Fibroblast of lung (primary cell): ENCODE measurements around the gene GSTM2. TPM values are rescaled to one million over a fixed set of nuclear protein-coding genes. Genes with fewer than 3 reads are reported as not detected.

ENCODE experiments used
- DNase-seq, 2 donors: peaks; one replicate each; pipeline versions ENCODE4 v3.0.0 to v3.0.0-alpha.2; 2010; ENCODE audit warnings: low read depth in 2 of 2
- H2AFZ ChIP-seq: 2 replicates; pipeline ENCODE4 v1.5.1; 2012; ENCODE audit warnings: low read length, control low read depth, inconsistent platforms
- H3K27ac ChIP-seq: 2 replicates; pipeline ENCODE4 v1.5.1; 2011; ENCODE audit warnings: low read length, control low read depth; ENCODE audit not compliant: insufficient read depth
- H3K27me3 ChIP-seq: 2 replicates; pipeline ENCODE4 v1.5.1; 2011; ENCODE audit warnings: mild to moderate bottlenecking, low read length; ENCODE audit not compliant: control insufficient read depth, insufficient read depth
- H3K36me3 ChIP-seq: 2 replicates; pipeline ENCODE4 v1.5.1; 2011; ENCODE audit warnings: low read length; ENCODE audit not compliant: control insufficient read depth, insufficient read depth
- H3K4me1 ChIP-seq: 2 replicates; pipeline ENCODE4 v1.5.1; 2011; ENCODE audit warnings: low read length; ENCODE audit not compliant: control insufficient read depth, insufficient read depth; ENCODE audit errors: extremely low read depth
- H3K4me2 ChIP-seq: 2 replicates; pipeline ENCODE4 v1.5.1; 2011; ENCODE audit warnings: low read length, control low read depth; ENCODE audit not compliant: insufficient read depth; ENCODE audit errors: extremely low read depth
- H3K4me3 ChIP-seq, 4 experiments: fragments of 200-600 bp in 1 of 4; sonication (generic) in 1 of 4; replicated peaks in 1 of 4; 2 replicates each; pipeline ENCODE4 v1.5.1; 2011 to 2016; ENCODE audit warnings: low read length in 4 of 4, low read depth in 3 of 4, mild to moderate bottlenecking in 3 of 4, control low read depth in 2 of 4, inconsistent platforms in 1 of 4, mixed read lengths in 1 of 4; ENCODE audit not compliant: insufficient read depth in 1 of 4; ENCODE audit errors: control extremely low read depth in 1 of 4
- H3K79me2 ChIP-seq: 2 replicates; pipeline ENCODE4 v1.5.1; 2012; ENCODE audit warnings: mild to moderate bottlenecking, low read length, inconsistent platforms; ENCODE audit not compliant: control insufficient read depth, insufficient read depth
- H3K9ac ChIP-seq: 2 replicates; pipeline ENCODE4 v1.5.1; 2011; ENCODE audit warnings: mild to moderate bottlenecking, low read length, control low read depth; ENCODE audit not compliant: insufficient read depth
- H3K9me3 ChIP-seq: 2 replicates; pipeline ENCODE4 v1.5.1; 2012; ENCODE audit warnings: low read depth, low read length; ENCODE audit not compliant: control insufficient read depth, insufficient read depth
- H4K20me1 ChIP-seq: 2 replicates; pipeline ENCODE4 v1.5.1; 2011; ENCODE audit warnings: low read length; ENCODE audit not compliant: control insufficient read depth, insufficient read depth; ENCODE audit errors: extremely low read depth
- CTCF ChIP-seq, 2 donors: IDR thresholded peaks in 1 of 2; conservative IDR thresholded peaks in 1 of 2; 1 replicate in 1 of 2; 2 replicates in 1 of 2; pipeline ENCODE4 v1.5.1; 2011 to 2012; ENCODE audit warnings: low read length in 2 of 2, control low read depth in 1 of 2, inconsistent platforms in 1 of 2, low read depth in 1 of 2, mild to moderate bottlenecking in 1 of 2
- EZH2 ChIP-seq: IDR thresholded peaks from 2 replicates; pipeline ENCODE4 v1.5.1; 2012; ENCODE audit warnings: low read length, control low read depth, mild to moderate bottlenecking; ENCODE audit errors: missing control alignments
- polyA plus RNA-seq, 2 donors: library from polyadenylated mRNA; depleted of rRNA in 1 of 2; stranded (reverse) in 1 of 2; unstranded in 1 of 2; fragments of >200 nt; gene quantifications; 2 replicates each; pipeline ENCODE4 v1.2.1, GENCODE V29; 2011 to 2012; ENCODE audit warnings: missing spikeins in 1 of 2
- total RNA-seq: library from RNA; depleted of rRNA; stranded (reverse); fragments of >200 nt; gene quantifications from 2 replicates; pipeline ENCODE4 v1.2.1, GENCODE V29; 2014

Gene GSTM2
- total and polyA plus RNA-seq, 2 donors (not counting 1 experiment from before 2014, with no cell fraction given) = 28.2 to 67.7 TPM

GRCh38 chr1:109721971-109722370 is 54.1 kb downstream of the GSTM2 start:
- no peaks in the 10 kb centered on the region for H3K27me3 ChIP-seq
- H3K9ac ChIP-seq = no peak overlapping the region
- H4K20me1 ChIP-seq = no peaks in the 10 kb centered on the region
- no peaks in the 10 kb centered on the region for H3K36me3 ChIP-seq
- H2AFZ ChIP-seq = no peak overlapping the region
- H3K4me3 ChIP-seq = no peak overlapping the region
- no peak for DNase-seq
- TF ChIP-seq CTCF (conservative IDR thresholded peaks at IDR 0.05 in 1 of 2, IDR thresholded peaks at IDR 0.05 in 1 of 2; ENCODE audit: low read depth in 1 of 2, low read length in 2 of 2) (no peak), EZH2 (no peak)
- no peak overlapping the region for H3K4me2 ChIP-seq
- no peak overlapping the region for H3K27ac ChIP-seq
- no peaks in the 10 kb centered on the region for H3K79me2 ChIP-seq
- H3K9me3 ChIP-seq = no peaks in the 10 kb centered on the region
- H3K4me1 ChIP-seq = no peaks in the 10 kb centered on the region

GRCh38 chr1:109722908-109723691 is 55.2 kb downstream of the GSTM2 start:
- H3K79me2 ChIP-seq = no peaks in the 10 kb centered on the region
- H3K4me1 ChIP-seq = no peaks in the 10 kb centered on the region
- H3K4me3 ChIP-seq = no peak overlapping the region
- H4K20me1 ChIP-seq = no peaks in the 10 kb centered on the region
- peak in 1 of 2 donors; percentile 27 for DNase-seq
- H3K4me2 ChIP-seq = no peak overlapping the region
- no peak overlapping the region for H3K27ac ChIP-seq
- H3K27me3 ChIP-seq = no peaks in the 10 kb centered on the region
- H2AFZ ChIP-seq = no peak overlapping the region
- TF ChIP-seq EZH2 = no peak
- TF ChIP-seq CTCF (conservative IDR thresholded peaks at IDR 0.05 in 1 of 2, IDR thresholded peaks at IDR 0.05 in 1 of 2; ENCODE audit: low read depth in 1 of 2, low read length in 2 of 2) = no peak
- no peak overlapping the region for H3K9ac ChIP-seq
- no peaks in the 10 kb centered on the region for H3K36me3 ChIP-seq
- H3K9me3 ChIP-seq = no peaks in the 10 kb centered on the region

Other genes with a start within 250 kb of the GSTM2 start
- gene PSMA5, start 241.6 kb upstream of the GSTM2 start, total RNA-seq = 39.0 and 41.0 TPM in 2 replicates
- gene PSMA5, start 241.6 kb upstream of the GSTM2 start, polyA plus RNA-seq = 142 and 145 TPM in 2 replicates
- gene SYPL2, start 201.5 kb upstream of the GSTM2 start, total RNA-seq = 0.26 and 1.7 TPM in 2 replicates
- gene SYPL2, start 201.5 kb upstream of the GSTM2 start, polyA plus RNA-seq = 1.8 and 1.9 TPM in 2 replicates
- 1.5 and 2.0 TPM in 2 replicates for gene ATXN7L2, start 184.2 kb upstream of the GSTM2 start, total RNA-seq
- 0.86 and 1.6 TPM in 2 replicates for gene ATXN7L2, start 184.2 kb upstream of the GSTM2 start, polyA plus RNA-seq
- 5.1 and 6.6 TPM in 2 replicates for gene CYB561D1, start 174.0 kb upstream of the GSTM2 start, total RNA-seq
- 4.7 and 5.1 TPM in 2 replicates for gene CYB561D1, start 174.0 kb upstream of the GSTM2 start, polyA plus RNA-seq
- gene AMIGO1, start 158.3 kb upstream of the GSTM2 start, total RNA-seq = 1.8 and 2.5 TPM in 2 replicates
- 0.40 and 0.57 TPM in 2 replicates for gene AMIGO1, start 158.3 kb upstream of the GSTM2 start, polyA plus RNA-seq
- 0.26 TPM in 1 of 2 replicates, not detected in the other for gene GPR61, start 128.2 kb upstream of the GSTM2 start, total RNA-seq
- 0.01 TPM in 1 of 2 replicates, not detected in the other for gene GPR61, start 128.2 kb upstream of the GSTM2 start, polyA plus RNA-seq
- gene GNAI3, start 119.4 kb upstream of the GSTM2 start, total RNA-seq = 10.3 and 11.4 TPM in 2 replicates
- gene GNAI3, start 119.4 kb upstream of the GSTM2 start, polyA plus RNA-seq = 12.9 and 14.4 TPM in 2 replicates
- under 0.01 and 0.17 TPM in 2 replicates for gene GNAT2, start 48.4 kb upstream of the GSTM2 start, total RNA-seq
- 0.22 and 0.35 TPM in 2 replicates for gene GNAT2, start 48.4 kb upstream of the GSTM2 start, polyA plus RNA-seq
- 40.6 and 51.9 TPM in 2 replicates for gene AMPD2, start 48.2 kb upstream of the GSTM2 start, total RNA-seq
- gene AMPD2, start 48.2 kb upstream of the GSTM2 start, polyA plus RNA-seq = 23.0 and 31.1 TPM in 2 replicates
- 10.5 and 17.7 TPM in 2 replicates for gene GSTM4, start 12.0 kb upstream of the GSTM2 start, total RNA-seq
- 30.5 and 30.8 TPM in 2 replicates for gene GSTM4, start 12.0 kb upstream of the GSTM2 start, polyA plus RNA-seq
- 14.4 TPM in 1 of 2 replicates, not detected in the other for gene GSTM1, start 19.8 kb downstream of the GSTM2 start, total RNA-seq
- 0.55 and 38.0 TPM in 2 replicates for gene GSTM1, start 19.8 kb downstream of the GSTM2 start, polyA plus RNA-seq
- gene GSTM5, start 44.2 kb downstream of the GSTM2 start, total RNA-seq = 16.4 and 21.6 TPM in 2 replicates
- gene GSTM5, start 44.2 kb downstream of the GSTM2 start, polyA plus RNA-seq = 6.1 and 7.5 TPM in 2 replicates
- 37.0 and 51.4 TPM in 2 replicates for gene GSTM3, start 73.0 kb downstream of the GSTM2 start, total RNA-seq
- 90.0 and 207 TPM in 2 replicates for gene GSTM3, start 73.0 kb downstream of the GSTM2 start, polyA plus RNA-seq
- not detected in 2 replicates for gene EPS8L3, start 95.9 kb downstream of the GSTM2 start, total RNA-seq
- gene EPS8L3, start 95.9 kb downstream of the GSTM2 start, polyA plus RNA-seq = not detected in 2 replicates
- gene CSF1, start 242.8 kb downstream of the GSTM2 start, total RNA-seq = 29.0 and 48.9 TPM in 2 replicates
- 28.6 and 40.4 TPM in 2 replicates for gene CSF1, start 242.8 kb downstream of the GSTM2 start, polyA plus RNA-seq